ENCODE measurements around the gene RGS14.

DNA sequence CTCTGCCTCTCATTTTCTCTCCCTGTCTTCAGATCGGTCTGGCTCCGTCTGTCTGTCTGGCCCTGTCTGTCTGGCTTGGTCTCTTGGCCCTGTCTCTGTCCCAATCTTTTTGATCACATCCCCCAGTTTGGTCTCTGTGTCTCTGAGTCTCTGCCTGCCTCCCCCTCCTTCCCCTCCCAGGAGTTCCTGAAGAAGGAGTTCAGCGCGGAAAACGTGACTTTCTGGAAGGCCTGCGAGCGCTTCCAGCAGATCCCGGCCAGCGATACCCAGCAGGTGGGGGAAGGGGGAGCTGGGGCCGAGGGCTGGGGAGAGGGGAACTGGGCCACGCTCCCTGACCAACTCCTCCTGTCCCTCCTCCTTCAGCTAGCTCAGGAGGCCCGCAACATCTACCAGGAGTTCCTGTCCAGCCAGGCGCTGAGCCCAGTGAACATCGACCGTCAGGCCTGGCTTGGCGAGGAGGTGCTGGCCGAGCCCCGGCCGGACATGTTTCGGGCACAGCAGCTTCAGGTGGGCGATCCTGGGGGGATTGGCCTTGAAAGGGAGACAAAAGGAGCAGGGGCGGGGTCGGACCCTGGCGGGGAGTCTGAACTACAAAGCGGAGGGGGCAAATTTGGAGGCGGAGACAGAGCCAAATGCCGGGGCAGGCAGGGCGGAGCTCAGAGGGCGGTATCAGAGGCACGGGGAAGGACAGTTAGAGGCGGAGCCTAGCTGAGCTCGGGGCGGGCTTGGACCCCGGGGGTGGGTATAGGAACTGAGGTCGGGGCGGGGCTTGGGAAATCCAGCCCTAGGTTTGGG lies 9.0 kb downstream of the RGS14 start:
- no peak for TF ChIP-seq CREB1 (CRISPR knock-in tag; IDR thresholded peaks at IDR 0.05; ENCODE audit: low read depth)
- TF ChIP-seq POLR2AphosphoS5 (IDR thresholded peaks at IDR 0.05; ENCODE audit: low read depth): peak; percentile 66
- TF ChIP-seq EZH2phosphoT487 (IDR thresholded peaks at IDR 0.05; ENCODE audit: unreplicated experiment): no peak
- TF ChIP-seq, protein P1, sequence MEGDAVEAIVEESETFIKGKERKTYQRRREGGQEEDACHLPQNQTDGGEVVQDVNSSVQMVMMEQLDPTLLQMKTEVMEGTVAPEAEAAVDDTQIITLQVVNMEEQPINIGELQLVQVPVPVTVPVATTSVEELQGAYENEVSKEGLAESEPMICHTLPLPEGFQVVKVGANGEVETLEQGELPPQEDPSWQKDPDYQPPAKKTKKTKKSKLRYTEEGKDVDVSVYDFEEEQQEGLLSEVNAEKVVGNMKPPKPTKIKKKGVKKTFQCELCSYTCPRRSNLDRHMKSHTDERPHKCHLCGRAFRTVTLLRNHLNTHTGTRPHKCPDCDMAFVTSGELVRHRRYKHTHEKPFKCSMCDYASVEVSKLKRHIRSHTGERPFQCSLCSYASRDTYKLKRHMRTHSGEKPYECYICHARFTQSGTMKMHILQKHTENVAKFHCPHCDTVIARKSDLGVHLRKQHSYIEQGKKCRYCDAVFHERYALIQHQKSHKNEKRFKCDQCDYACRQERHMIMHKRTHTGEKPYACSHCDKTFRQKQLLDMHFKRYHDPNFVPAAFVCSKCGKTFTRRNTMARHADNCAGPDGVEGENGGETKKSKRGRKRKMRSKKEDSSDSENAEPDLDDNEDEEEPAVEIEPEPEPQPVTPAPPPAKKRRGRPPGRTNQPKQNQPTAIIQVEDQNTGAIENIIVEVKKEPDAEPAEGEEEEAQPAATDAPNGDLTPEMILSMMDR (conservative IDR thresholded peaks at IDR 0.05; ENCODE audit: low read depth in 2 of 2): no peak
- TF ChIP-seq EZH2 (IDR thresholded peaks at IDR 0.05; ENCODE audit: low read depth, unreplicated experiment): no peak
- TF ChIP-seq STAT1 (IDR thresholded peaks at IDR 0.05; ENCODE audit: unreplicated experiment): no peak
- no peak for TF ChIP-seq ZNF114 (CRISPR knock-in tag; IDR thresholded peaks at IDR 0.05)
- no peak for TF ChIP-seq NANOG (IDR thresholded peaks at IDR 0.05; ENCODE audit: borderline replicate concordance)

Measured in GM23338 (cell line).